Heart left ventricle (tissue), 16 donors: ENCODE measurements around the gene CAMKMT. TPM values are rescaled to one million over a fixed set of nuclear protein-coding genes. Genes with fewer than 3 reads are reported as not detected.

Experiments used
- ATAC-seq, 4 donors: fragments of 200-7000 bp; cut with Tn5 transposase; one replicate each; pipeline ENCODE4 v1.9.1; 2020 to 2022; ENCODE audit warnings: moderate library complexity in 4 of 4, mild to moderate bottlenecking in 3 of 4, moderate number of reproducible peaks in 1 of 4
- DNase-seq, 5 donors: peaks; one replicate each; pipeline ENCODE4 v3.0.0-alpha.2; 2020
- H3K27ac ChIP-seq, 12 donors: fragments of 200-600 bp; sonication (generic) in 4 of 12; one replicate each; pipeline versions ENCODE4 v1.5.0 to v1.8.0; 2016 to 2022; ENCODE audit warnings: mild to moderate bottlenecking in 2 of 12
- H3K27me3 ChIP-seq, 9 donors: fragments of 200-600 bp; sonication (generic) in 2 of 9; one replicate each; pipeline versions ENCODE4 v1.5.1 to v1.8.0; 2016 to 2022; ENCODE audit warnings: mild to moderate bottlenecking in 3 of 9
- H3K36me3 ChIP-seq, 9 donors: fragments of 200-600 bp; sonication (generic) in 2 of 9; one replicate each; pipeline versions ENCODE4 v1.5.0 to v1.8.0; 2018 to 2022; ENCODE audit warnings: mild to moderate bottlenecking in 2 of 9
- H3K4me1 ChIP-seq, 12 donors: fragments of 200-600 bp; sonication (generic) in 4 of 12; one replicate each; pipeline versions ENCODE4 v1.5.0 to v1.8.0; 2016 to 2022; ENCODE audit warnings: mild to moderate bottlenecking in 3 of 12
- H3K4me3 ChIP-seq, 12 donors: fragments of 200-600 bp; sonication (generic) in 4 of 12; one replicate each; pipeline versions ENCODE4 v1.5.0 to v1.8.0; 2017 to 2022; ENCODE audit warnings: mild to moderate bottlenecking in 9 of 12, moderate library complexity in 4 of 12
- H3K9me3 ChIP-seq, 12 donors: fragments of 200-600 bp; sonication (generic) in 4 of 12; one replicate each; pipeline versions ENCODE4 v1.5.0 to v1.8.0; 2016 to 2022; ENCODE audit warnings: mild to moderate bottlenecking in 1 of 12
- CTCF ChIP-seq, 12 donors: fragments of 200-600 bp; sonication (generic) in 4 of 12; IDR thresholded peaks; one replicate each; pipeline versions ENCODE4 v1.5.0 to v1.8.0; 2018 to 2022; ENCODE audit warnings: antibody characterized with exemption in 12 of 12, mild to moderate bottlenecking in 5 of 12
- POLR2A ChIP-seq, 2 donors: fragments of 450-650 bp; IDR thresholded peaks; one replicate each; pipeline ENCODE4 v1.6.1; 2017; ENCODE audit warnings: antibody characterized with exemption in 2 of 2, mild to moderate bottlenecking in 2 of 2, moderate library complexity in 2 of 2
- WGBS, 4 donors: extraction: QIAGEN DNeasy Blood & Tissue Kit in 2 of 4; methylation state at CpG; one replicate each; pipeline versions ENCODE4 v1.1.5 to v1.1.7; 2013 to 2018; 5-methylcytosine and 5-hydroxymethylcytosine counted together
- intact Hi-C, 10 donors: fragments of 100-400 bp; cut with DNase I; formaldehyde crosslinking; loops; one replicate each; pipeline versions ENCODE4 v1.11.1 to v1.14.2; 2022
- polyA plus RNA-seq, 2 donors: library from polyadenylated mRNA; stranded (reverse); fragments of 200-250 nt; gene quantifications; one replicate each; pipeline ENCODE4 v1.2.3, GENCODE V29; 2013
- total RNA-seq, 9 donors: library from RNA; depleted of rRNA in 2 of 9; stranded (reverse); fragments of >200 nt in 2 of 9; fragmentation: NEBNext Ultra II Directional in 3 of 9; extraction: Animal tissue kit (Norgen Biotek cat#: 25700) in 3 of 9; gene quantifications; one replicate each; pipeline versions ENCODE4 v1.1.0 to v1.2.4, GENCODE V29; 2016 to 2023
- donor health status: ischemic (EF 13 %, LVEDD 7.1; RV severe dilation, severe dysfunction).
- donor health status: healthy with polysubstance abuse.
- donor health status: DM: no; HTN: yes; CAD: no.
- donor health status: DM: no; HTN: no; CAD: no.
- donor health status: ischemic (EF 25% LVEDD 6.9; RV normal size, moderate dysfunction).
- donor health status: ischemic (EF 25% LVEDD 5.7; RV mildly dilated, moderate dysfunction).
- donor health status: healthy.
- donor health status: DM: yes; HTN: yes; CAD: no.
- donor health status: ischemic (EF 35%, LVEDD 5.7; RV mildly dilated, moderate dysfunction).
- donor health status: nonischemic (EF 11% LVEDD 7.7; RV severe dilation, severe dysfunction).
- donor health status: DM: yes; HTN: yes; CAD: no.
- donor health status: PGD.
- donor health status: ischemic (EF 29% LVEDD 5.4; RV normal size, mild dysfunction).
- donor health status: nonischemic (EF 23%, LVEDD 6.1; RV moderate dilation, normal function).

Gene CAMKMT
- total and polyA plus RNA-seq, 11 donors = 2.5 to 10.1 (median 4.4) TPM

GRCh38 chr2:44349506-44349905 lies 12.2 kb upstream of the CAMKMT start:
- ATAC-seq (no peak), DNase-seq (no peak)
- Histone ChIP-seq H3K4me1 (peaks cover 0 to 70% (median 37%) of the 10 kb centered on the region in 12 donors), H3K4me3 (no peak overlapping the region), H3K36me3 (peaks cover 0 to 19% (median 14%) of the 10 kb centered on the region in 9 donors), H3K27ac (no peak overlapping the region), H3K27me3 (no peaks in the 10 kb centered on the region), H3K9me3 (no peaks in the 10 kb centered on the region)
- TF ChIP-seq CTCF (IDR thresholded peaks at IDR 0.05) (no peak), POLR2A (IDR thresholded peaks at IDR 0.05) (no peak)
- WGBS, 4 donors = 94 to 98% (median 97%) methylated on average over 10 of the region's 10 CpGs
- intact Hi-C loops = loop anchor here in 3 of 10 donors (10.0 kb wide), 2 partner anchors 105 to 265 kb away; no protein-coding TSS in a partner anchor

- DNase-seq (no peak), ATAC-seq (peak; percentile 13 to 66 (median 53))
- intact Hi-C loops = loop anchor here in 2 of 10 donors (5.0 to 10.0 kb wide), 2 partner anchors 106 to 264 kb away; no protein-coding TSS in a partner anchor
- Histone ChIP-seq H3K27ac (peak overlapping the region in 6 of 12 donors; percentile 4 to 35 (median 22)), H3K4me3 (no peak overlapping the region), H3K36me3 (peaks cover 0 to 7% (median 0%) of the 10 kb centered on the region in 9 donors), H3K4me1 (peaks cover 0 to 70% (median 37%) of the 10 kb centered on the region in 12 donors), H3K27me3 (no peaks in the 10 kb centered on the region), H3K9me3 (no peaks in the 10 kb centered on the region)
- TF ChIP-seq CTCF (IDR thresholded peaks at IDR 0.05) (no peak), POLR2A (IDR thresholded peaks at IDR 0.05) (no peak)
- 56 to 75% (median 65%) methylated on average over 4 of the region's 4 CpGs for WGBS, 4 donors
Measured at GRCh38 chr2:44351088-44351487, 10.7 kb upstream of the CAMKMT start.

- peaks cover 0 to 69% (median 37%) of the 10 kb centered on the region in 12 donors for H3K4me1 ChIP-seq
- H3K9me3 ChIP-seq = no peaks in the 10 kb centered on the region
- 79 to 91% (median 81%) methylated on average over 2 of the region's 2 CpGs for WGBS, 4 donors
- intact Hi-C loops = loop anchor here in 2 of 10 donors (5.0 to 10.0 kb wide), 2 partner anchors 107 to 264 kb away; no protein-coding TSS in a partner anchor
- peak overlapping the region in 5 of 12 donors; percentile 4 to 35 (median 13) for H3K27ac ChIP-seq
- DNase-seq (no peak), ATAC-seq (peak in 3 of 4 donors; percentile 22 to 31 (median 25))
- H3K36me3 ChIP-seq = peaks cover 0 to 6% (median 0%) of the 10 kb centered on the region in 9 donors
- no peak overlapping the region for H3K4me3 ChIP-seq
- TF ChIP-seq POLR2A (IDR thresholded peaks at IDR 0.05) = no peak
- TF ChIP-seq CTCF (IDR thresholded peaks at IDR 0.05) = no peak
- H3K27me3 ChIP-seq = no peaks in the 10 kb centered on the region
Measured at GRCh38 chr2:44351676-44352075, 10.1 kb upstream of the CAMKMT start.

GRCh38 chr2:44352510-44352909 lies 9.2 kb upstream of the CAMKMT start:
- no peak for ATAC-seq
- H3K27me3 ChIP-seq = no peaks in the 10 kb centered on the region
- H3K9me3 ChIP-seq = no peaks in the 10 kb centered on the region
- WGBS, 4 donors = 94 to 100% (median 100%) methylated on average over 1 of the region's 1 CpG
- H3K4me3 ChIP-seq = no peak overlapping the region
- DNase-seq = no peak
- H3K36me3 ChIP-seq = peaks cover 0 to 3% (median 0%) of the 10 kb centered on the region in 9 donors
- H3K27ac ChIP-seq = no peak overlapping the region
- TF ChIP-seq CTCF (IDR thresholded peaks at IDR 0.05) (no peak), POLR2A (IDR thresholded peaks at IDR 0.05) (no peak)
- H3K4me1 ChIP-seq = peaks cover 0 to 69% (median 40%) of the 10 kb centered on the region in 12 donors
- intact Hi-C loops = loop anchor here in 2 of 10 donors (5.0 to 10.0 kb wide), 2 partner anchors 108 to 265 kb away; no protein-coding TSS in a partner anchor
